SK-N-SH treated with all-trans-retinoic acid at 6 μM for 48 hours (cell line): ENCODE results near the gene MAPK14.

Experiments used
- ATAC-seq: fragments of 200-7000 bp; cut with Tn5 transposase; 3 replicates; pipeline ENCODE4 v1.9.1; 2020; ENCODE audit warnings: mild to moderate bottlenecking, moderate library complexity
- ARNTL ChIP-seq: fragments of 450-650 bp; formaldehyde crosslinking; IDR thresholded peaks from 2 replicates; pipeline ENCODE4 v1.5.0; 2020; ENCODE audit warnings: low read depth, mild to moderate bottlenecking, moderate library complexity, borderline replicate concordance
- BACH2 ChIP-seq: fragments of 250-450 bp; sonication (Bioruptor Pico); IDR thresholded peaks from 2 replicates; pipeline ENCODE4 v1.9.0; 2021; ENCODE audit warnings: mild to moderate bottlenecking, borderline replicate concordance
- CSDC2 ChIP-seq: fragments of 250-450 bp; sonication (Bioruptor Pico); IDR thresholded peaks from 2 replicates; pipeline ENCODE4 v1.5.0; 2020; ENCODE audit warnings: mild to moderate bottlenecking, moderate library complexity
- ESRRG ChIP-seq: fragments of 250-450 bp; sonication (Bioruptor Pico); IDR thresholded peaks from 2 replicates; pipeline ENCODE4 v1.6.1; 2021; ENCODE audit warnings: mild to moderate bottlenecking
- GLIS3 ChIP-seq: fragments of 250-450 bp; sonication (Bioruptor Pico); IDR thresholded peaks from 2 replicates; pipeline ENCODE4 v1.5.0; 2020; ENCODE audit warnings: mild to moderate bottlenecking, moderate library complexity
- OSR1 ChIP-seq: fragments of 250-450 bp; sonication (Bioruptor Pico); IDR thresholded peaks from 2 replicates; pipeline ENCODE4 v1.8.0; 2022; ENCODE audit warnings: moderate library complexity, mild to moderate bottlenecking, inconsistent platforms
- RARB ChIP-seq: fragments of 250-450 bp; sonication (Bioruptor Pico); IDR thresholded peaks from 2 replicates; pipeline ENCODE4 v1.8.0; 2021; ENCODE audit warnings: mild to moderate bottlenecking, moderate library complexity
- SNAI2 ChIP-seq: fragments of 250-450 bp; sonication (Bioruptor Pico); IDR thresholded peaks from 2 replicates; pipeline ENCODE4 v1.5.0; 2020; ENCODE audit warnings: mild to moderate bottlenecking, moderate library complexity
- TCF4 ChIP-seq: fragments of 250-450 bp; sonication (Bioruptor Pico); IDR thresholded peaks from 2 replicates; pipeline ENCODE4 v1.8.0; 2021; ENCODE audit warnings: mild to moderate bottlenecking, moderate library complexity, borderline replicate concordance
- TOX ChIP-seq: fragments of 250-450 bp; sonication (Bioruptor Pico); IDR thresholded peaks from 2 replicates; pipeline ENCODE4 v1.8.0; 2021; ENCODE audit warnings: mild to moderate bottlenecking, moderate library complexity, borderline replicate concordance
- ZC3H10 ChIP-seq: fragments of 250-450 bp; sonication (Bioruptor Pico); IDR thresholded peaks from 2 replicates; pipeline ENCODE4 v1.5.1; 2021; ENCODE audit warnings: mild to moderate bottlenecking, moderate library complexity
- ZFP3 ChIP-seq: fragments of 250-450 bp; sonication (Bioruptor Pico); IDR thresholded peaks from 2 replicates; pipeline ENCODE4 v1.5.0; 2020; ENCODE audit warnings: mild to moderate bottlenecking, moderate library complexity
- ZFP30 ChIP-seq: fragments of 450-650 bp; formaldehyde crosslinking; IDR thresholded peaks from 2 replicates; pipeline ENCODE4 v1.5.0; 2022; ENCODE audit warnings: mild to moderate bottlenecking, moderate library complexity
- ZNF565 ChIP-seq: fragments of 450-650 bp; formaldehyde crosslinking; conservative IDR thresholded peaks from 2 replicates; pipeline ENCODE4 v1.5.0; 2020; ENCODE audit warnings: low read depth, mild to moderate bottlenecking, moderate library complexity
- ZNF70 ChIP-seq: fragments of 450-650 bp; formaldehyde crosslinking; IDR thresholded peaks from 2 replicates; pipeline ENCODE4 v1.5.0; 2020; ENCODE audit warnings: mild to moderate bottlenecking, moderate library complexity
- ZNF8 ChIP-seq: fragments of 450-650 bp; formaldehyde crosslinking; IDR thresholded peaks from 2 replicates; pipeline ENCODE4 v1.5.0; 2020; ENCODE audit warnings: mild to moderate bottlenecking, moderate library complexity
- TF ChIP-seq, protein P1 (sequence below): fragments of 250-450 bp; sonication (Bioruptor Pico); IDR thresholded peaks from 2 replicates; pipeline ENCODE4 v1.8.0; 2021; ENCODE audit warnings: low read depth, mild to moderate bottlenecking, moderate library complexity, borderline replicate concordance
- TF ChIP-seq, protein P2 (sequence below): fragments of 250-450 bp; sonication (Bioruptor Pico); IDR thresholded peaks from 2 replicates; pipeline ENCODE4 v1.5.1; 2021; ENCODE audit warnings: mild to moderate bottlenecking, moderate library complexity
- TF ChIP-seq, protein P3 (sequence below): fragments of 250-450 bp; sonication (Bioruptor Pico); IDR thresholded peaks from 2 replicates; pipeline ENCODE4 v1.8.0; 2020; ENCODE audit warnings: mild to moderate bottlenecking, moderate library complexity, borderline replicate concordance
- TF ChIP-seq, protein P4 (sequence below): fragments of 250-450 bp; sonication (Bioruptor Pico); IDR thresholded peaks from 2 replicates; pipeline ENCODE4 v1.5.0; 2020; ENCODE audit warnings: mild to moderate bottlenecking, moderate library complexity

The MAPK14 gene

DNA sequence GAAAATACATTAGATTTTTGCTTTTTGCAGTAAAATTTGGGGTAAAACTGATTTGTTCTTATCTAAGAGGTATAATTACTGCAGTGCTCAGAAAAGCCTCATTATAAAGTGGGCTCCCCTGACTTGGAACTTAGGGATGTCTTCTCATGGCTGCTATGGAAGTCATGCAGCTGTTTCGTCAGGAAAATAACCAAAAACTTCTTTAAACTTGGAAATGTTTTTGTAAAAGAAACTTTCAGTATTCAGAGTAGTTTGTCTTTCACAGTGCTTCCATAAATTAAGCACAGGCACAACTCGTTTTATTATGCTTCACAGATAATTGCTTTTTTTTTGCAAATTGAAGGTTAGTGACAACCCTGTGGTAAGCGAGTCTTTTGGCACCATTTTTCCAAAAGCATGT lies 6.8 kb downstream of the MAPK14 start:
- ATAC-seq, result no peak
- TF ChIP-seq, protein P1, sequence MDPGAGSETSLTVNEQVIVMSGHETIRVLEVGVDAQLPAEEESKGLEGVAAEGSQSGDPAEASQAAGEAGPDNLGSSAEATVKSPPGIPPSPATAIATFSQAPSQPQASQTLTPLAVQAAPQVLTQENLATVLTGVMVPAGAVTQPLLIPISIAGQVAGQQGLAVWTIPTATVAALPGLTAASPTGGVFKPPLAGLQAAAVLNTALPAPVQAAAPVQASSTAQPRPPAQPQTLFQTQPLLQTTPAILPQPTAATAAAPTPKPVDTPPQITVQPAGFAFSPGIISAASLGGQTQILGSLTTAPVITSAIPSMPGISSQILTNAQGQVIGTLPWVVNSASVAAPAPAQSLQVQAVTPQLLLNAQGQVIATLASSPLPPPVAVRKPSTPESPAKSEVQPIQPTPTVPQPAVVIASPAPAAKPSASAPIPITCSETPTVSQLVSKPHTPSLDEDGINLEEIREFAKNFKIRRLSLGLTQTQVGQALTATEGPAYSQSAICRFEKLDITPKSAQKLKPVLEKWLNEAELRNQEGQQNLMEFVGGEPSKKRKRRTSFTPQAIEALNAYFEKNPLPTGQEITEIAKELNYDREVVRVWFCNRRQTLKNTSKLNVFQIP, result no peak
- TF ChIP-seq RARB (CRISPR knock-in tag), result no peak
- no peak for TF ChIP-seq ZFP3 (CRISPR knock-in tag)
- TF ChIP-seq ESRRG (CRISPR knock-in tag), result no peak

DNA sequence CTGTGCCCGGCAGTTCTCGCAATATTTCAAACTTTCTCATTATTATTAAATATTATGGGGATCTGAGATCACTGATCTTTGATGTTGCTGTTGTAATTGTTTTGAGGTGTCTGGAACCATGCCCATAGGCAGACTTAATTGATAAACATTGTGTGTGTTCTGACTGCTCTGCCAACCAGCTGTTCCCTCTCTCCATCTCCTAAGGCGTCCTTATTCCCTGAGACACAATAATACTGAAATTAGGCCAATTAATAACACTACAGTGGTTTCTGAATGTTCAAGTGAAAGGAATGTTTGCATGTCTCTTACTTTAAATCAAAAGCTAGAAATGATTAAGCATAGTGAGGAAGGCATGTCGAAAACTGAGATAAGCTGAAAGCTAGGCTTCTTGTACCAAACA lies 7.6 kb downstream of the MAPK14 start:
- no peak for ATAC-seq
- no peak for TF ChIP-seq ZNF565 (CRISPR knock-in tag)

DNA sequence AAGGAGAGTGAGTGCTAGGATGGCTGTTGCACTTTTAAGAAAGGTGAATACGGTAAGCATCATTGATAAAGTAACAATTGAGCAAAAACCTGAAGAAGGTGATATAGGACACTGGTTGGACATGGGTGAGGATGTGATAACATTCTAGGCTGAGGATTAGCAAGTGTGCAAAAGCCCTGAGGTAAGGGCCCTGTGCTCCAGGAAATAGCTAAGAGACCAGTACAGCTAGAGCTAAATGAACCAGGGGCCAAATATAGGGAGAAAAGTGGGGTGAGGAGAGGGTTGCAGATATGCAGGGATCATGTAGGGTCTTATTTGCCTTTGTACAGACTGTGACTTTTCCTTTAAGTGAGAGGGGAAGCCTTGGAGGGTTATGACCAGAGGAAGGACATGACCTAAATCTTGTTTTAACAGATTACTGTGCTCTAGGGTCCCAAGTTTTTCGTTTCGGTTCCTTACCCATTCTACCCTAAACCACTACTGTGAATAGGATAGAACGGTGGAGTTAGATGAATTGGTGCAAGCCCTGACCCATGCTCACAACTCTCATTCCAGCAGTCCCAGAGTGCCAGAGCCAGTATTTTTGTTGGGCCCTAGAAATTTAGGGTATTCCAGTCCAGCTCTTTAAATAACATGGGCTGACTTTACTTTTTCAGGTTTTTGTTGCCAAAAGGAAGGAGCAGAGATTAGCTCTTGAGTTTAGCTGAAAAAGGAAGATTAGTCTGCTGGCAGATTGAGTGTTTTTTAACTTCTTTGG lies 10.7 kb downstream of the MAPK14 start:
- TF ChIP-seq ARNTL (no peak), TOX (CRISPR knock-in tag) (no peak), BACH2 (CRISPR knock-in tag) (no peak), OSR1 (no peak), TCF4 (no peak), ZNF565 (CRISPR knock-in tag) (no peak), ZNF70 (CRISPR knock-in tag) (no peak), ZNF8 (CRISPR knock-in tag) (no peak), GLIS3 (CRISPR knock-in tag) (no peak), ZFP3 (CRISPR knock-in tag) (no peak), SNAI2 (CRISPR knock-in tag) (no peak), ZFP30 (CRISPR knock-in tag) (no peak)
- TF ChIP-seq, protein P2, sequence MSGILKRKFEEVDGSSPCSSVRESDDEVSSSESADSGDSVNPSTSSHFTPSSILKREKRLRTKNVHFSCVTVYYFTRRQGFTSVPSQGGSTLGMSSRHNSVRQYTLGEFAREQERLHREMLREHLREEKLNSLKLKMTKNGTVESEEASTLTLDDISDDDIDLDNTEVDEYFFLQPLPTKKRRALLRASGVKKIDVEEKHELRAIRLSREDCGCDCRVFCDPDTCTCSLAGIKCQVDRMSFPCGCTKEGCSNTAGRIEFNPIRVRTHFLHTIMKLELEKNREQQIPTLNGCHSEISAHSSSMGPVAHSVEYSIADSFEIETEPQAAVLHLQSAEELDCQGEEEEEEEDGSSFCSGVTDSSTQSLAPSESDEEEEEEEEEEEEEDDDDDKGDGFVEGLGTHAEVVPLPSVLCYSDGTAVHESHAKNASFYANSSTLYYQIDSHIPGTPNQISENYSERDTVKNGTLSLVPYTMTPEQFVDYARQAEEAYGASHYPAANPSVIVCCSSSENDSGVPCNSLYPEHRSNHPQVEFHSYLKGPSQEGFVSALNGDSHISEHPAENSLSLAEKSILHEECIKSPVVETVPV (CRISPR knock-in tag), result no peak
- TF ChIP-seq, protein P3, sequence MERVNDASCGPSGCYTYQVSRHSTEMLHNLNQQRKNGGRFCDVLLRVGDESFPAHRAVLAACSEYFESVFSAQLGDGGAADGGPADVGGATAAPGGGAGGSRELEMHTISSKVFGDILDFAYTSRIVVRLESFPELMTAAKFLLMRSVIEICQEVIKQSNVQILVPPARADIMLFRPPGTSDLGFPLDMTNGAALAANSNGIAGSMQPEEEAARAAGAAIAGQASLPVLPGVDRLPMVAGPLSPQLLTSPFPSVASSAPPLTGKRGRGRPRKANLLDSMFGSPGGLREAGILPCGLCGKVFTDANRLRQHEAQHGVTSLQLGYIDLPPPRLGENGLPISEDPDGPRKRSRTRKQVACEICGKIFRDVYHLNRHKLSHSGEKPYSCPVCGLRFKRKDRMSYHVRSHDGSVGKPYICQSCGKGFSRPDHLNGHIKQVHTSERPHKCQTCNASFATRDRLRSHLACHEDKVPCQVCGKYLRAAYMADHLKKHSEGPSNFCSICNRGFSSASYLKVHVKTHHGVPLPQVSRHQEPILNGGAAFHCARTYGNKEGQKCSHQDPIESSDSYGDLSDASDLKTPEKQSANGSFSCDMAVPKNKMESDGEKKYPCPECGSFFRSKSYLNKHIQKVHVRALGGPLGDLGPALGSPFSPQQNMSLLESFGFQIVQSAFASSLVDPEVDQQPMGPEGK (CRISPR knock-in tag), result no peak
- TF ChIP-seq, protein P1, result no peak
- TF ChIP-seq, protein P4, sequence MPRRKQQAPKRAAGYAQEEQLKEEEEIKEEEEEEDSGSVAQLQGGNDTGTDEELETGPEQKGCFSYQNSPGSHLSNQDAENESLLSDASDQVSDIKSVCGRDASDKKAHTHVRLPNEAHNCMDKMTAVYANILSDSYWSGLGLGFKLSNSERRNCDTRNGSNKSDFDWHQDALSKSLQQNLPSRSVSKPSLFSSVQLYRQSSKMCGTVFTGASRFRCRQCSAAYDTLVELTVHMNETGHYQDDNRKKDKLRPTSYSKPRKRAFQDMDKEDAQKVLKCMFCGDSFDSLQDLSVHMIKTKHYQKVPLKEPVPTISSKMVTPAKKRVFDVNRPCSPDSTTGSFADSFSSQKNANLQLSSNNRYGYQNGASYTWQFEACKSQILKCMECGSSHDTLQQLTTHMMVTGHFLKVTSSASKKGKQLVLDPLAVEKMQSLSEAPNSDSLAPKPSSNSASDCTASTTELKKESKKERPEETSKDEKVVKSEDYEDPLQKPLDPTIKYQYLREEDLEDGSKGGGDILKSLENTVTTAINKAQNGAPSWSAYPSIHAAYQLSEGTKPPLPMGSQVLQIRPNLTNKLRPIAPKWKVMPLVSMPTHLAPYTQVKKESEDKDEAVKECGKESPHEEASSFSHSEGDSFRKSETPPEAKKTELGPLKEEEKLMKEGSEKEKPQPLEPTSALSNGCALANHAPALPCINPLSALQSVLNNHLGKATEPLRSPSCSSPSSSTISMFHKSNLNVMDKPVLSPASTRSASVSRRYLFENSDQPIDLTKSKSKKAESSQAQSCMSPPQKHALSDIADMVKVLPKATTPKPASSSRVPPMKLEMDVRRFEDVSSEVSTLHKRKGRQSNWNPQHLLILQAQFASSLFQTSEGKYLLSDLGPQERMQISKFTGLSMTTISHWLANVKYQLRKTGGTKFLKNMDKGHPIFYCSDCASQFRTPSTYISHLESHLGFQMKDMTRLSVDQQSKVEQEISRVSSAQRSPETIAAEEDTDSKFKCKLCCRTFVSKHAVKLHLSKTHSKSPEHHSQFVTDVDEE (CRISPR knock-in tag), result no peak
- ATAC-seq, result no peak

DNA sequence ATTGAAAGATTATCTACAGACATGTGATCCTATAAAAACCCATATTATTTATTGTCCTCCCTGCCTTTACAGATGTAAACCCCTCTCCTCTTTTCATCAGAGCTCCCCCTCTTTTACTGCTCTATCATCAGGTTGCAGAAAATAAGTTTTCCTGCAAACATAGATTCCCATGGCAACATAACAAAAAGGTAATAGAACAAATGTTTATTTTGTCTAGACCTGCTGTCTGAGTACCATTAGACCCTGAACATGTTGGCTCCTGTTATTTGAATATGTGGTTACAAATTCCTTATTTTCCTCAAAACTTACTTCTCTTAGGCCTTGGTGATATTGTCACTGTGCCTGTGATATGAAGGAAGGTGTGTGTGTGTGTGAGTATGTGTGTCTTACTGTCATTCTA lies 11.5 kb downstream of the MAPK14 start:
- no peak for ATAC-seq
- TF ChIP-seq CSDC2 (CRISPR knock-in tag) (no peak), TOX (CRISPR knock-in tag) (no peak), ZC3H10 (no peak), ZFP3 (CRISPR knock-in tag) (no peak)
- TF ChIP-seq, protein P3 (CRISPR knock-in tag), result no peak
